Measurements from ENCODE around the gene DDX43.
A peak's percentile ranks its signal among the peaks of the same experiment; 100 is the strongest.
"Not testable (repeated sequence)": the region's sequence is repeated elsewhere in the genome, so short reads cannot be mapped to it uniquely, and the experiment has no call there.

DDX43 gene

DNA sequence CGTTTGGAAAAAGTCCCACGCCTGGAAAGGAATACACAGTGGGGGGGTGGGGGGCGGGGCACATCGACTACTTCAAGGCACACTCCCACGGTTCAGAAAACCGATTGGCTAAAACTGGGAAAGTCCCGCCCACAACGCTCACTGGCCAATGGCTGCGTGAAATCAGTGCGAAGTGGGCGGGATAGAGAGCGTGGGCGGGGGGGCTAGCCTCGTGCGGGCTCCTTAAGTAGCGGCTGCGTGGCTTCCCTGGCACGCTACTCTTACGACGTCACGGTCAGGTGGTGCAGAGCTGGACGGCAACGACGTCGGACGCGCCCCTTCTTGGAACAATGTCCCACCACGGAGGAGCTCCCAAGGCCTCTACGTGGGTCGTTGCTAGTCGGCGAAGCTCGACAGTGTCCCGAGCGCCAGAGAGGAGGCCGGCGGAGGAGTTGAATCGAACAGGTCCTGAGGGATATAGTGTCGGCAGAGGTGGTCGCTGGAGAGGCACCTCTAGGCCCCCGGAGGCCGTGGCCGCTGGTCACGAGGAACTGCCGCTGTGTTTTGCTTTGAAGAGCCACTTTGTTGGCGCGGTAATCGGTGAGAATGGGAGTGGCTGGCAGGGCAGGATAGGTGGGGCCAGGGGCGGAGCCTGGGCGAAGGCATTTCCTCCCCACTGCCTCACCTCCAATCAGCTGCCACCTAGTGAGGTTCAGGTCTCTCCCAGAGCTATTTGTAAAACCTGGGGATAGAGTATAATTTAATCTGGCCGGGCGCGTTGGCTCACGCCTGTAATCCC, at the start of gene DDX43:
DDX43 (plus strand) TSS at position 252 of the 778 bp plus-strand sequence; CDS start at position 330, 78 bp downstream.
- DNase-seq (ENCODE audit: low spot score): no peak

DNA sequence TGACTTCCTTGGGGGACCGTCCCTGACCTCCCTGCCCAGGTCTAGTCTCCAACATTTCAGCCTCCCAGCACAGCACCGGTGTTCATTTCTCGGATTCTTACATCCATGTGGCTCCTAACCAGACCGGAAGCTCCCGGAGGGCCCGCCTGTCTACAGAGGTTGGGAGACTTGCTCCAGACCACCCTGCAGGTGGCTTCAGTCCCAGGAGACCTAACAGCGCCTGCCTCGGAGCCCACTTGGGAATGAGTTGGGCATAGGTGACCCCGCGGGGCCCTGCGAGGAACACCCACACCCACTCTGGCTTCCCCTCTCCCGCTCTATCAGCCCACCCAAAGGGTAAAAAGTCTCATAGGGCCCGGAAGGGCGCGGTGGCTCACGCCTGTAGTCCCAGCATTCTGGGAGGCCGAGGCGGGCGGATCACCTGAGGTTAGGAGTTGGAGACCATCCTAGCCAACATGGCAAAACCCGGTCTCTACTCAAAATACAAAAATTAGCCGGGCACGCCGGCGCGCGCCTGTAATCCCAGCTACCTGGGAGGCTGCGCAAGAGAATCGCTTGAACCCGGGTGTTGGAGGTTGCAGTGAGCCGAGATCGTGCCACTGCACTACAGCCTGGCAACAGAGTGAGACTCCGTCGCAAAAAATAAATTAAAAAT, 46.0 kb upstream of the DDX43 start:
- no peak for DNase-seq (ENCODE audit: low spot score)

DNA sequence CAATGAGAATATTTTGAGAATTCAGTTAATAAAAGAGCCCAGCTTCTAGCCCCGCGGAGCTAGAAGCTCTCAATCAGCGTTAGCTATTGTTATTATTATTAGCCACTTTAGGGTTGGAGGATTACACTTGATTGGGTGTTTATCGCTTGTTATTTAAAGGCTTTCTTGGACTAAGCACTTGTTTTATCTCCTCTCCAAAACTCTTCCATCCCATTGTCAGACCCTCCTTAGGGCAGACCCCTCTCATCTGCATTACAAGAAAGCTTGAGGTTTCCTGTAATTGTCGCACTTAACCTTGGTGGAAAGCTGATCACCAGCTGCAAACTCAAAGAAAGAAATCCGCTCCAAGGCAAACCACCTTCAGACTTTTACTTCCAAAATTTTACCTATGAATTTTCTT, 45.3 kb upstream of the DDX43 start:
- DNase-seq (ENCODE audit: low spot score): no peak

DNA sequence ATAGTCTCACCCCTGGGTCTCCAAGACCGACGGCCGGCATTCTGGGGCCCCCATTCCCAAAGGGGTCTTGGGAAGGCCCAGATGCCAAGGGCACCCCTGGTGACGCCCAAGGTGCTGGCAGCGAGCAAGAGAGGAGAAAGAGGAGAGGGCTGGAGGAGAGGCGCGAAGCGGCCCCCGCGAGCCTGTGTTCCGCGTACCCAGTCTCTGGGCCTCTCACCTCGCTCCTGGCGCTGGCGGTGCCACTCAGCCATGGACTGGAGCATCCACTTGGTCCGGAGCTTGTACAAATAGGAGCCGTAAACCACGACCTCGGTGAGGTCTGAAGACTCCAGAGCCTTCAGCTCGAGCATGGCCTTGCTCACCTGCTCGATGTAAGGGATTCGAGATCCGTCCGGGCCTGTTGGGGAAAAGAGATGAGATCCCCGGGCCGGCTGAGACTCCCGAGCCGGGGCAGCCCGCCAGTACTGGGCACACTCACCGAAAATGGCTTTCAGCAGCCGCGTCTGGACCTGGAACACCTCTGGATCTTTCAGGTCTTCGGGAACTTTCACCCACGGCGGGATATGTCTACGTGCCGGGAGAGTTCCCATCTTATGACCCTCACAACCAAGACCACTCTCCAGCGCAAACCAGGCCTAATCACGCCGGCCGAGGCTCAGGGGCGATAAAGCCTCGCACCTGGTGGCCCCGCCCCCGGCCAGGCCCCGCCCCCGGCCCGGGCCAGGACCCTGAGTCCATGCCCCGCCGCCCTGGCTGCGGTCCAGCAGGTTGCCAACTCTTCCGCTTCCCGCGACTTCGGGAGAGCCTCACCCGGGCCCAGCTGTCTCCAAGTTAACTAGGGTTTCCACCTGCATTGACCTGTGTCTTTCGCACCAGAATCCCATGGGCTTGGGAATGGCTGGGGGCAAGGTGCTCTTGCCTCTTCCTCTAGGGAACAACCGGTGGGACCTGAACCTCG, 40.7 kb upstream of the DDX43 start, which contains the start of gene DPPA5:
DPPA5 (minus strand) TSS at position 641 of the 958 bp plus-strand sequence; CDS start at position 590, 51 bp downstream.
- no peak for DNase-seq (ENCODE audit: low spot score)

DNA sequence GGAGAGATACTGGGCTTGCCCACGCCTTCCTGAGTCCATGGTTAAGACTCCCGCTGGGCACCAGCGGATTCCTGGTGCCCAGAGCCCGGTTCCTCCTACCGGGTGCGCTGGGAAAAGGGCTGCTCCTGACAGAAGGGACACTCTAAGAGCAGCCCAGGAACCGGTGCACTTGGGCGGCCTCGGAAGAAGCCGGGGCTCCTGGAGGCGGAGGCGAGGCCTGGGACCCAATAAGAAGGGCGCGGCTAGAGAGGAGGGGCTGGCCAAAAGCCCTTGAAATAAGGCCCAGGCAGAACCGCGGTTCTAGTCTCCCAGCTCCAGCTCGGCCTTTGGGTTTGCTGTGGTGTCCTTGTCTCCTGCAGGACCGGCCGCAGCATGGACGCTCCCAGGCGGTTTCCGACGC, 32.3 kb upstream of the DDX43 start, which contains the start of gene KHDC3L:
KHDC3L (plus strand) TSS at position 301 of the 400 bp plus-strand sequence; CDS start at position 373, 72 bp downstream.
- DNase-seq (ENCODE audit: low spot score): no peak

DNA sequence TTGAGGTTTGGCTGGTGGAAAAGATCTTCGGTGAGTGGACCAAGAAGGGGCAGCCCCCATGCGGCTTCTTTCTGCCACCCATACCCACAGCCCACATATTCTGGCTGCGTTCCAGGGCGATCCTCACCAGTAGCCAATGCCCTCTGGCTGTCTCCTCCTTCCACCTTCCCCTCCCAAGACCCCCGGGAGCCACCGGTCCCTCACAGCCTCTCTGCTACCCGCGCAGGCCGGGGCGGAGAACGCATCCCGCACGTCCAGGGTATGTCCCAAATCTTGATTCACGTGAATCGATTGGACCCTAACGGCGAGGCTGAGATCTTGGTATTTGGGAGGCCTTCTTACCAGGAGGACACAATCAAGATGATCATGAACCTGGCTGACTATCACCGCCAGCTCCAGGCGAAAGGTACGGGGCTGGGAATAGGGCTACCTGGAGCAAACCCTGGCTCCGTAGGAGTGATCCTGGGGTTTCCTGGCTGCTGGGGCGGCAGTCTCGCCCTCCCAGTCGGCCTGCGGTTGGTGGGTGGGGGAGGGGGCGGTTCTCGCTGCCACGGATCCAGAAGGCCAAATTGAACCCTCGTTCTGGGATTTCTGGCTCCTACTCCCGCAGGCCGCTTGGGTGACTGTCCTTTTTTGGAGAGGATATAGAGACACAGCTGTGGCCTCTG, 31.6 kb upstream of the DDX43 start:
- no peak for DNase-seq (ENCODE audit: low spot score)

DNA sequence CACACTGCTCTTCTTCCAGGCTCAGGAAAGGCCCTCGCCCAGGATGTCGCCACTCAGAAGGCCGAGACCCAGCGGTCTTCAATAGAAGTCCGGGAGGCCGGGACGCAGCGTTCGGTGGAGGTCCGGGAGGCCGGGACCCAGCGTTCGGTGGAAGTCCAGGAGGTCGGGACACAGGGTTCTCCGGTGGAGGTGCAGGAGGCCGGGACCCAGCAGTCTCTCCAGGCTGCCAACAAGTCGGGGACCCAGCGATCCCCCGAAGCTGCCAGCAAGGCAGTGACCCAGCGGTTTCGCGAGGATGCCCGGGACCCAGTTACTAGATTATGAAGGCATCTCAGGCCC, 31.1 kb upstream of the DDX43 start:
- no peak for DNase-seq (ENCODE audit: low spot score)

DNA sequence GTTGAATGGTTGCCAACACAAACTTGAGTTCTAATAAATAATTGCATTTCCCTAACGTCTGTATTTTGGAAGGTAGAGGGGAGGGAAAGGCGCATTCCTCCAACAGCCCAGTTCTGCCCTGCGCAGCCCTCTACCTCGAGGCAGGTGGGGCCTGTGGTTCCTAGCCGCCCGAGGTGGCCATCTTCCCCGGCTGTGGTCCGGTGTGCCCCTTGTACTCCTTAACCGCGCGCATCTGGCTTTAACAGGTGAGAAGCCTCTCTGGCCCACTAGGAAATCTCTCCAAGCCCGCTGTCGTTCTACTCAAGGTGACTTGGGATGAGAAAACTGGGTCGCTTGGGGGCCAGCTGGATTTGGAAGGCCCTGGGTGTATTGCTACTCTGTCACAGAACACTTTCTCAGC, 30.5 kb upstream of the DDX43 start:
- DNase-seq (ENCODE audit: low spot score): no peak

DNA sequence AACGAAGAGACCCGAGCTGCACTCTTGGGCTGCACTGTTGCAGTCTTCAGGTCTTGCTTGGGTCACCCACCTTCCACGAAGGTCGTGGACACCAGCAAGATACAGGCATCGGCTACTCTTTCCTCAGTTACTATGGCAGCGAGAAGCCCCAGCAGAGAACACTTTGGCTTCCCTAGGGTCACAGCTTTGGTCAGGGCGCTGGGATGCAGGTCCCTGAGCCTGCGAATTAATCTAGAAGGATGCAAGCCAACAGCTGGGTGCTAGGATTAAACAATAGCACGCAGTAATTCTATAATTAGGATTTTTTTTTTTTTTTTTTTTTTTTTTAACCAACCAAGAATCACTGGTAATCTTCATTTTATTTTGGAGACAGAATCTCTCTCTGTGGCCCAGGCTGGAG, 30.1 kb upstream of the DDX43 start:
- no peak for DNase-seq (ENCODE audit: low spot score)

DNA sequence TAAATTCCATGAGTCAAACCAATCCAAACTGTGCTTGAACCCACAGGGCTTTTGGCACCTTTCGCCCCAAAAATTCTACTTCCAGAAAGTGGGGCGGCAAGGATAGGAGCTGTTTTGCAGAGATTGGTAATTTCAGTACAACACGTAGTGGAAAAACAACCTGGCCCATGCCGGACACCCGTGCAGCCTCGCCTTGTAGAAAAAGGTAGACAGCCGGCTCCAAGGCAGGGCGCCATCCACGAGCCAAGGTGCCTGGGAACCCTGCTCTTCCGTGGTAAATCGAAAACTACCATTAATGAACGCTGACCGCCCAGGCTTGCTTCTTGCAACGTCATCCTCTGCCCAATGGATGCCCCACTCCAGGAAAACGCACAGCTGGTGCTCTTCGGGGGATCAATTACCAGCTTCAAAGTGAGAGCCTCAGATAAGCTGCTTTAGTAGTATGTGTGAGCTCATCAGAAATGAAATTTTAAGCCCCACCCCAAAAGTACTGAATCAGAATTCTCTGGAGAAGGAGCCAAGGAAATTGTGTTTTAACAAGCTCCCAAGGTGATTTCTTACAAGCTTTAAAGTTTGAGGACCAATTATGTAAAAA, 26.8 kb upstream of the DDX43 start:
- DNase-seq (ENCODE audit: low spot score): no peak

DNA sequence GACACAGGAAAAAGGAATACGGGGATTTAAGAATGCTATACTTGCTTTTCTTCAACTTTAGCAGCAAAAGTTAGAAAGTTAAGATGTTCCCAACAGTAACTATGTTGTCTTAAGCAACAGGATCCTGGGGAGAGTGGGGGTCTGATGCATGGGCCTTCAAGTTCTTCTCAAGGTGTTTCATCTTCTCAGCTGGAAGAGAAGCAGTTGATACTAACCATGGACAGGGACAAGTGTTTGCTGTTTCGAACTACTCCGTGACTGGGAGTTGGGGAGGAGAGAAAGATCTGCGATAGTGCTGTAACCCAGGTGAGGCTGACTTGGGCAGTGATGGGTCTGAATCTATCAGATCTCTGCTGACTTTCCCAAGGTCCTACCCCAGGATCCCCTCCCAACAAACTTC, 26.0 kb upstream of the DDX43 start:
- DNase-seq (ENCODE audit: low spot score): no peak

DNA sequence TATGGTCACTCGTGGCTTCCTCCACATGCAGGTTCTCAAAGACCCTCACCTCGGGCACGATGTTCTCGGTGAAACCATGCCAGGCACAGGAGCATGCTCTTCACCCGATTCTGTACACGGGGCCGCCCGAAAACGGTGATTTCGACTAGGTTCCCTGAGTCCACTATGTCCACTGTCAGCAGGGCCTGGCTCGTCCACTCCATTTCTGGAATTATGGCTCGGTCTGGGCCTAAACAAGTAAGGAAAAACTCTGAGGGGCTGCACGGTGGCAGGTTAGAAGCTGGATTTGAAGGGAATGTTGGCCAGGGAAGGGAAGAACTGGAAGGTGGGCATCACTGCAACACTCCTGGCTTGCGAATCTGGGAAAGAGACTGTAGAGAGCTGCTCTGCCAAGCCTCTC, 25.5 kb upstream of the DDX43 start:
- no peak for DNase-seq (ENCODE audit: low spot score)

DNA sequence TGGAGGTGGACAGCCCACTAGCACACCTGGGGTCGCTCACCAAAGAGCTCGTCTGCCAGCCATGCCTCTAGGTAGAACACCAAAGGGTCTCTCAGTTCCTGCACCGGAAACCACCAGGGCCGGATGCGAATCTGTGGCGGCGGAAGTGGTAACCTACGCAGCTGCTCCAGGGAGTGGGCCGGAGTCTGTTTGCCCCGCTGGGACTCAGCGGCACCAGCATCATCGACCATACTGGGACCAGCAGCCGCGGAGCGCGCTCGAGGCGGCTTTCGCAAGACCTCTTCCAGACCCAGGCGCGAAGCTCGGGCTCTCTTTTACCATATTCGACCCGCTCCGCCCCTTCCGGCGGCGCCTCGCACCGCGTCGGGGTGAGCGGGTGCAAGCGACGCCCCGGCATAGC, 25.1 kb upstream of the DDX43 start, which contains the start of gene OOEP:
OOEP (minus strand) TSS at position 335 of the 400 bp plus-strand sequence; CDS start at position 230, 105 bp downstream.
- DNase-seq (ENCODE audit: low spot score): no peak

DNA sequence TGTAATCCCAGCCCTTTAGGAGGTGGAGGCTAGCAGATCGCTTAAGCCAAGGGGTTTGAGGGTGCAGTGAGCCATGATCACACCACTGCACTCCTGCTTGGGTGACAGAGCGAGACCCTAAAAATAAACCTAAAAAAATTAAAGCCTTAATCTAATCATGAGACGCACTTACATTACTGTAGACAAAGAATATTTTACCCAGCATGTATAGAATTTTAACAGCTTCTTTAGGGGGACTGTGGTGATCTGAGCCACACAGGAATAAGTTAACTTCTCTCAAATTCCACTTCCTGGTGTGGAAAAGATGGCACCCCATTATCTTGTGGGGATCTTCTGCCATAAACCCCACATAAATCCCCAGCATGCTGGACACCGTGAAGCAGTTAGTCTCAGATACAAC, 22.6 kb upstream of the DDX43 start:
- DNase-seq (ENCODE audit: low spot score): no peak

DNA sequence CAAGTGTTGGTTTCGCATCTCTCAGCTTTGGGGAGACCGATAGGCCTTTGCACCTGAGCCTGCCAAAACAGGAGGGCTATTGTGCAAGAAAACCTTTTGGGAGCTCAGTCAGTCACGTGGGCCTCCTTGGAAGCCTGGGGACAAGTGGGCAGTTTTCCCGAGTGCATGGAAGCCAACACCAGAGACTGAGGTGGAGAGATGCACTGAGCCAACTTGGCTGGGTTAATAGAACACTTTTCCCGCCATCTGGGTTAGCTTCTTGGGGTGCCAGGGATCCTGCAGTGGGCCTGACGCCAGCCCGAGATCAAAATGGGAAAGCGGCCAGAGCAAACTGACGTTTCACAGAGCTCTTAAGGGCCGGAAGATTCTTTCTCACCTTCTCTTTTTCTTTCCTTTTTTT, 22.1 kb upstream of the DDX43 start:
- no peak for DNase-seq (ENCODE audit: low spot score)

DNA sequence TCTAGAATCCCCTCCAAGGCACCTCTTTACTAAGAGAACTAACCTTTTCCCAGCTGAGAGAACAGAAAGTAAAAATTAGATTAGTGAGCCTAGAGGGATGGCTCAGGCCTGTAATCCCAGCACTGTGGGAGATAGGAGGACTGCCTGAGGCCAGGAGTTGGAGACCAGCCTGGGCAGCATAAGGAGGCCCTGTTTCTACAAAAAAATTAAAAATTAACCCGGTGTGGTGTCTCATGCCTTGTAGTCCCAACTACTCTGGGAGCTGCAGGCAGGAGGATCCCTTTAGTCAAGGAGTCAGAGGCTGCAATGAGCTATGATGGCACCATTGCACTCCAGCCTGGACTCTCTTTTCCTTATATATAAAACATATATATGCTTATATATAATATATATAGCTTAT, 19.4 kb upstream of the DDX43 start:
- DNase-seq (ENCODE audit: low spot score): no peak

DNA sequence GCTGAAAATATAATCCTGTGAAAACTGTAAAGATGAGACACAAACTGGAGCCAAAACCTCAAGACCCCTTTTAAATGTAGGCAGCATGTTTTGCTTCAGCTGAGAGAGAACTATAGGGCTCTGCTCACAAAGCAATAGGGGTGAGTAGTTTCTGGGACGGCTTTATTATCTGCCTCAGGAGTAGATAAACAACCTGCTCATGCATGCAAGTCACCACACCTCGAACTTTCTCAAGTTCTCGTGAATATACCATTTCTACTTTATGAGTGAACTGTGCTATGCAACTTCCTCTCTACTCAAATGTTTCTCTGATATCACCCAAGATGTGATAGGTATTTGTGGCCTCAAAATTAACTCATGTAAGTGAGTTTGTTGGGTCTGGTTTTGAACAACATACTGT, 17.4 kb upstream of the DDX43 start:
- DNase-seq (ENCODE audit: low spot score): no peak

DNA sequence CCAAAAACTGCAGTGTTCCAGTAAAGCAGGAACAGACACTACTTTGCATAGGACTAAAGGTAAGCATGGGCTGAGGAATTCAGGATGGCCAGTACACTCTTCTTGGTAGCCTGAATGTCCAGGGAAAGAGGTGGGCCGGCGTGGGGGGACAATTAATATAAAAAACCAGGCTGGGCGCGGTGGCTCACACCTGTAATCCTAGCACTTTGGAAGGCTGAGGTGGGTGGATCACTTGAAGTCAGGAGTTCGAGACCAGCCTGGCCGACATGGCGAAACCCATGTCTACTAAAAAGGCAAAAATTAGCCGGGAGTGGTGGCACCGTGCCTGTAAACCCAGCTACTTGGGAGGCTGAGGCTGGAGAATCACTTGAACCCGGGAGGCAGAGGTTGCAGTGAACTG, 13.1 kb upstream of the DDX43 start:
- not testable (repeated sequence) for DNase-seq (ENCODE audit: low spot score)

DNA sequence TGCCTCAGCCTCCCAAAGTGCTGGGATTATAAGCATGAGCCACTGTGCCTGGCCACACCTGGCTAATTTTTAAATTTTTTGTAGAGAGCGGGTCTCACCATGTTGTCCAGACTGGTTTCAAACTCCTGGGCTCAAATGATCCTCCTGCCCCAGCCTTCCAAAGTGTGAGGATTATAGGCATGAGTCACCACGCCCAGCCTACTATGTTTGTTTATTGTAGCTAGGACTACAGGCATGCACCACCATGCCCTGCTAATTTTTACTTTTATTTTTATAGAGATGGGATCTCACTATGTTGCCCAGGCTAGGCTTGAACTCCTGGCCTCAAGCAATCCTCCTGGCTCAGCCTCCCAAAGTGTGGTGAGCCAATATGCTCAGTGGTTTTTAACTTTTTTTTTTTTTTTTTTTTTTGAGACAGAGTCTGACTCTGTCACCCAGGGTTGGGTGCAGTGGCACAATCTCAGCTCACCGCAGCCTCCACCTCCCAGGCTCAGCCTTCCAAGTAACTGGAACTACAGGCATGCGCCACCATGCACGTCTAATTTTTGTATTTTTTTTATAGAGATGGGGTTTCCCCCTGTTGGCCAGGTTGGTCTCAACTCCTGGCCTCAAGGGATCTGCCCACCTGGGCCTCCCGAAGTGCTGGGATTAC, 12.0 kb upstream of the DDX43 start:
- no peak for DNase-seq (ENCODE audit: low spot score)

DNA sequence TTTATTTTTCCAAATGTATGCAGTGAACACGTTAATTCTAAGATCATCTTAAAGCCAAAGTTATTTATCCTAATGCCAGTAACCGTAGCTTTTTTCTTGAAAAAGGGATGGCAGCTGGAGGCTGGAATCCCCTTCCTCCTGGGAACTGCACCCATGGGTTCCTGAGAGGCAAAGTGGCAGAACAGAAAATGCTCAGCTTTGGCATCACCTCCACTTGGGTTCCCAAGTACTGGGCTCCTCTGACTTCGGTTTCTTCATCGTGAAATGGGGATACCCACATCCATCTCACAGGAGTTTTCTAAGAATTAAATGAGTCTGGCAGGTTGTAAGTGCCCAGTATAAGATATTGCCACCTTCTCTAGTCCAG, 6.2 kb upstream of the DDX43 start:
- DNase-seq (ENCODE audit: low spot score): peak; percentile 22

Data from hepatic stellate cell (primary cell).